Prostate gland (tissue), 2 donors: ENCODE results near the gene ZMYND19.

Source experiments
- POLR2A ChIP-seq: fragments of 450-650 bp; IDR thresholded peaks from one replicate; pipeline ENCODE4 v1.6.1; 2016; ENCODE audit warnings: antibody characterized with exemption, mild to moderate bottlenecking
- TF ChIP-seq, protein P1 (sequence below), 4 experiments: fragments of 200-600 bp in 2 of 4; fragments of 450-650 bp in 2 of 4; sonication (generic) in 2 of 4; IDR thresholded peaks; 1 replicate in 3 of 4; 2 replicates in 1 of 4; pipeline ENCODE4 v1.5.1; 2016 to 2019; ENCODE audit warnings: antibody characterized with exemption in 4 of 4, mild to moderate bottlenecking in 2 of 4, moderate library complexity in 2 of 4

DNA sequence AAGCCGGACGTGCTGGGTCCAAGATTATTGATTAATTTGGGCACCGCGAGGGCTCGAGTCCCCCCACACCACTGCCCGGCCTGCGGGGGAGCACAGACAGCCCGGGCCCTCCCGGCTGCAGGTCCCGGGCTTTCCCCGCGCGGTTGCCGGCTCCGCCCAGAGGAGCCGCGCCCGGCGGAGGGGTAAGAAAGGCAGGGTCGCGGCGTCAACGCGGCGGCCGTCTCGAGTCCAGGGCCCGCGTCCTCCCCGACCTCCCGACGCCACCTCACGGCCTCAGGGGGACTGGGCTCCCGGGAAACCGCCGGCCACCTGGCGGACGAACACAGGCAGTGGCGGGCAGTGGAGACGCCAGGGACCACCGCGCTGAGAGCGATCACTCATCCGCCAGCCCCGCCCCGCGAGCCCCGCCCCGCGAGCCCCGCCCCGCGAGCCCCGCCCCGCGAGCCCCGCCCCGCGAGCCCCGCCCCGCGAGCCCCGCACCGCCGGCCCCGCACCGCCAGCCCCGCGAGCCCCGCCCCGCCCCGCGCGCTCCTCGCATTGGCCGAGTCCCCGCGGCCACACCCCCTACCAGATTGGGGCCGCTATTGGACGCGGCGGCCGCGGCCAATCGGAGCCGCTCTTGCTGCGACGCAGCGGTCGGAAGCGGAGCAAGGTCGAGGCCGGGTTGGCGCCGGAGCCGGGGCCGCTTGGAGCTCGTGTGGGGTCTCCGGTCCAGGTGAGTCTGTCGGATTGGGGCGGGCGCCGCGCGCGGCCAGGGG is 38.9 kb downstream of the ZMYND19 start, which contains the start of gene MRPL41:
- TF ChIP-seq, protein P1, sequence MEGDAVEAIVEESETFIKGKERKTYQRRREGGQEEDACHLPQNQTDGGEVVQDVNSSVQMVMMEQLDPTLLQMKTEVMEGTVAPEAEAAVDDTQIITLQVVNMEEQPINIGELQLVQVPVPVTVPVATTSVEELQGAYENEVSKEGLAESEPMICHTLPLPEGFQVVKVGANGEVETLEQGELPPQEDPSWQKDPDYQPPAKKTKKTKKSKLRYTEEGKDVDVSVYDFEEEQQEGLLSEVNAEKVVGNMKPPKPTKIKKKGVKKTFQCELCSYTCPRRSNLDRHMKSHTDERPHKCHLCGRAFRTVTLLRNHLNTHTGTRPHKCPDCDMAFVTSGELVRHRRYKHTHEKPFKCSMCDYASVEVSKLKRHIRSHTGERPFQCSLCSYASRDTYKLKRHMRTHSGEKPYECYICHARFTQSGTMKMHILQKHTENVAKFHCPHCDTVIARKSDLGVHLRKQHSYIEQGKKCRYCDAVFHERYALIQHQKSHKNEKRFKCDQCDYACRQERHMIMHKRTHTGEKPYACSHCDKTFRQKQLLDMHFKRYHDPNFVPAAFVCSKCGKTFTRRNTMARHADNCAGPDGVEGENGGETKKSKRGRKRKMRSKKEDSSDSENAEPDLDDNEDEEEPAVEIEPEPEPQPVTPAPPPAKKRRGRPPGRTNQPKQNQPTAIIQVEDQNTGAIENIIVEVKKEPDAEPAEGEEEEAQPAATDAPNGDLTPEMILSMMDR (IDR thresholded peaks at IDR 0.05) = peak in 3 of 4 experiments; percentile 29 to 47 (median 30)
- TF ChIP-seq POLR2A = peak; percentile 64
